Middle frontal gyrus (tissue), 1 donor: ENCODE data around the gene TMEM178B.

Source experiments
- DNase-seq: peaks from one replicate; pipeline ENCODE4 v3.0.0-alpha.2; 2015; ENCODE audit warnings: low spot score; ENCODE audit errors: extremely low spot score

TMEM178B gene

GRCh38 chr7:141220263-141220880, 146.5 kb downstream of the TMEM178B start:
- DNase-seq: no peak

- no peak for DNase-seq
These were observed 147.2 kb downstream of the TMEM178B start for GRCh38 chr7:141221007-141221612.

GRCh38 chr7:141225916-141226618, 152.2 kb downstream of the TMEM178B start:
- DNase-seq: no peak

- DNase-seq: no peak
These were observed 153.6 kb downstream of the TMEM178B start for GRCh38 chr7:141227454-141227853.

GRCh38 chr7:141228482-141228881, 154.6 kb downstream of the TMEM178B start:
- no peak for DNase-seq

- DNase-seq: no peak
These were observed 157.3 kb downstream of the TMEM178B start for GRCh38 chr7:141231018-141231792.

GRCh38 chr7:141232286-141233051, 158.6 kb downstream of the TMEM178B start:
- no peak for DNase-seq

- DNase-seq: no peak
These were observed 160.7 kb downstream of the TMEM178B start for GRCh38 chr7:141234335-141235105.

GRCh38 chr7:141235656-141236055, 161.8 kb downstream of the TMEM178B start:
- no peak for DNase-seq

GRCh38 chr7:141238596-141239243, 164.9 kb downstream of the TMEM178B start:
- no peak for DNase-seq

- no peak for DNase-seq
These were observed 165.8 kb downstream of the TMEM178B start for GRCh38 chr7:141239661-141240060.

- no peak for DNase-seq
These were observed 168.7 kb downstream of the TMEM178B start for GRCh38 chr7:141242568-141242967.

- DNase-seq: no peak
These were observed 169.5 kb downstream of the TMEM178B start for GRCh38 chr7:141243368-141243767.

- DNase-seq: no peak
These were observed 170.6 kb downstream of the TMEM178B start for GRCh38 chr7:141244435-141244834.

GRCh38 chr7:141246426-141246825, 172.6 kb downstream of the TMEM178B start:
- no peak for DNase-seq

- no peak for DNase-seq
These were observed 177.3 kb downstream of the TMEM178B start for GRCh38 chr7:141251180-141251579.

GRCh38 chr7:141251957-141252356, 178.1 kb downstream of the TMEM178B start:
- no peak for DNase-seq

- DNase-seq: no peak
These were observed 183.7 kb downstream of the TMEM178B start for GRCh38 chr7:141257597-141257996.

- no peak for DNase-seq
These were observed 184.7 kb downstream of the TMEM178B start for GRCh38 chr7:141258559-141258958.
